GM19043 (cell line): ENCODE data around the gene MAD2L2.
A peak's percentile ranks its signal among the peaks of the same experiment; 100 is the strongest.

ENCODE experiments used
- ATAC-seq: cut with Tn5 transposase; IDR thresholded peaks from one replicate; pipeline ENCODE4 v1.9.1; 2021; ENCODE audit warnings: low read depth; ENCODE audit not compliant: unreplicated experiment

Gene MAD2L2

DNA sequence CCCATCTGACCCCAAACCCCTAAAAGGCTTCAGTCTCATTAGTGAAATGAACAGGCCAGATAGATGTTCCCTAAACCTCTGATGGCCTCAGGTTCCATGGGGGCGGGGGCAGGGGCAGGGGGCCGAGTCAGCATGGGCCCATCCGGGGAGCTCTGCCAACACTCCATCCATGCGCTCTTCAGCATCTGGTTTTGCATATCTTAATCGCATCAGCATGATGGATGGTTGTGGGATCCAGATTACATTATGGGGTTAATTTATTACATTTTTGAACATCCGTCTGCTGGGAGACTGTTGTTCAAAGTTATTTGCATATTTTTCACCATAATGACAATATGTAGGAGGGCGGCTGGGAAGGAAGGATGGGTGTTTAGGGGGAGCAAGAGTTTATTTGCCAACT, 3.1 kb upstream of the MAD2L2 start:
- no peak for ATAC-seq

- ATAC-seq: no peak
These were observed 1.9 kb upstream of the MAD2L2 start for GRCh38 chr1:11682799-11683198.

- no peak for ATAC-seq
These were observed 1.4 kb upstream of the MAD2L2 start for GRCh38 chr1:11682287-11682771.

- ATAC-seq: peak; percentile 16
These were observed 478 bp downstream of the MAD2L2 start for GRCh38 chr1:11680270-11681070.

DNA sequence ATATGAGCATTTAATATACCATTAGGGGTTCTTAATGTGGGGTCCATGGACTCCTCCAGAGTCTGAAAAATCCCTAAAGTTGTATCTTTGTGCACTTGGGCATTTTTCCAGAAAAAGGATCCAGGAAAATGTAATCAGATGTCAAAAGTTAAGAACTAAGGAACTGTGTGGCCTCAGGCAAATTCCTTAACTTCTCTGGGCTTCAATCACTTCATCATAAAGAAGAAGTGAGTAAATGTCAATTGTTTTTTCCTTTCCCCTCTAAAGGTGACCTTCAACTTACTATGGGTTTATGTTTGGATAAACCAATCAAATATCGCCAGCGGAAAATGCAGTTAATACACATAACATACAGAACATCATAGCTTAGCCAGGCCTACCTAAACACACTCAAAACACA, 2.5 kb downstream of the MAD2L2 start:
- no peak for ATAC-seq

GRCh38 chr1:11676386-11677103, 4.4 kb downstream of the MAD2L2 start:
- no peak for ATAC-seq

- no peak for ATAC-seq
These were observed 5.6 kb downstream of the MAD2L2 start for GRCh38 chr1:11675325-11675724.

- ATAC-seq: no peak
These were observed 6.5 kb downstream of the MAD2L2 start for GRCh38 chr1:11674488-11674887.

GRCh38 chr1:11673089-11673769, 7.7 kb downstream of the MAD2L2 start:
- ATAC-seq: no peak

DNA sequence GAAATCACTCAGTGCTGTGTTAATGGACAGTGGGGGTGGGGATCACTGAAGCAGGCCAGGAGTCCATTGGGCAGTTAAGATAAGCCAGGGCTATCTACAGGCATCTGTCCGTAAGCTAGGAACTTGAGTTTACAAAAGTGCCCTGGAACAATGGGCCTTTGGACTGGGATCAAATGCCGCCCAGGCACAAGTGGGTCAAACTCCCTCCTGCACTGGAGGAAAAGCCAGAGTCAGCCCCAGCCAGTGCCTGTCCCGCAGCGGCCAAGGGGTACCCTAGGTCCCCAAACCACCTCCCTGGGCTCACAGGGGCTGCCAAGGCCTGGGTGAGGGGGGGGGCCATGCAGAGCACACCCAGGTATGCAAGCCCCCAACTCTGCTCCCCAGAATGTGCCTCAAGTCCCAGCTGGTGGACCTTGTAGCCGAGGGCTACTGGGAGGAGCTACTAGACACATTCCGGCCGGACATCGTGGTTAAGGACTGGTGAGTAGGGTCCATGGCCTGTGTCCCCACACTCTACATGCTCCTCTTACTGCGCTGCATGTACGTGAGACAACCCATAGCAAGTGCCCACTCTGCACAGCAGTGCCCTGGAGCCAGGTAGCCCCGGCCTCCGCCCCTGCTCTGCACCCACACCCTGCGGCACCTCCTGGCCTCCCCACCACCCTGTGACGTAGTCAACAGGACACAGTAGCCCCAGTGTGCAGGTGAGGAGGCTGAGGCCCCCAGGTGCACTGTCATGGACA, 9.2 kb downstream of the MAD2L2 start:
- ATAC-seq: no peak

DNA sequence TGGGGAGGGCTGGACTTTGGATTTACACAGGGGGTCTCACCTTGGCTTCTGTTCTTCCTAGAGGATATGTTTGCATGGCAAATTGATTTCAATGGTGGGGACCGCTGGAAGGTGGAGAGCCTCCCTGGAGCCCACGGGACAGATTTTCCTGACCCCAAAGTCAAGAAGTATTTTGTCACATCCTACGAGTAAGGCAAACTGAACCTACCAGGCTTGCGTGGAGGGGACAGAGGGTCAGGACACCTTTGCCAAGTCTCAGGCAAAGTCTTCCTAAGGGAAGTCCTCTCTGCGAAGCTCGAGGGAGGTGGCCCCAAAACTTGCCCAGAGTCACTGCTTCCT, 9.8 kb downstream of the MAD2L2 start:
- no peak for ATAC-seq

- no peak for ATAC-seq
These were observed 10.2 kb downstream of the MAD2L2 start for GRCh38 chr1:11670747-11671146.

GRCh38 chr1:11668516-11668915, 12.4 kb downstream of the MAD2L2 start:
- ATAC-seq: no peak

GRCh38 chr1:11664336-11665065, 16.4 kb downstream of the MAD2L2 start:
- ATAC-seq: peak; percentile 38

DNA sequence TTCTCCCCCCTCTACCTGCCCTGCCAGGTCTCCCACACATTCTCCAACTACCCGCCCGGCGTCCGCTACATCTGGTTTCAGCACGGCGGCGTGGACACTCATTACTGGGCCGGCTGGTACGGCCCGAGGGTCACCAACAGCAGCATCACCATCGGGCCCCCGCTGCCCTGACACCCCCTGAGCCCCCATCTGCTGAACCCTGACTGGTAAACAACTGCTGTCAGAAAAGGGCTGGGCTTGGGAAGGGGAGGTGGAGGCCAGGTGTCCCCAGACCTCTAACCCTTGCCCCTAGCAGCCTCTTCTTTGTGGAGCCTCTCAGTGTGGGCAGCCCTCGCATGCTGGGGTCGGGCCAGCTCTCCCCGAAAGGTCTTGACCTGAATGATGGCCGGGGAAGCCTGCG, 19.8 kb downstream of the MAD2L2 start:
- no peak for ATAC-seq

- ATAC-seq: no peak
These were observed 21.2 kb downstream of the MAD2L2 start for GRCh38 chr1:11659748-11660147.

DNA sequence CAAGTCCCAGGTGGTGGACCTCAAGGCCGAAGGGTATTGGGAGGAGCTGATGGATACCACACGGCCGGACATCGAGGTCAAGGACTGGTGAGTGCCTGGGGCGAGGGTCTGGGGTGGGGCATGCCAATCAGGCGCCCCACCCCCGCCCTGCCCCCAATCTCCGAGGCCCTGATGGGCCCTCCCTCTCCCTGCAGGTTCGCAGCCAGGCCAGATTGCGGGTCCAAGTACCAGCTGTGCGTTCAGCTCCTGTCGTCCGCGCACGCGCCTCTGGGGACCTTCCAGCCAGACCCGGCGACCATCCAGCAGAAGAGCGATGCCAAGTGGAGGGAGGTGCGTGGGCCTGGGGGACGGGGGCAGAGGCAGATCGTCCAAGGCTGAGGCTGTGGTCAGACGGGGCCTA, 22.4 kb downstream of the MAD2L2 start:
- ATAC-seq: no peak

GRCh38 chr1:11657654-11658053, 23.3 kb downstream of the MAD2L2 start:
- ATAC-seq: no peak

- ATAC-seq: no peak
These were observed 25.8 kb downstream of the MAD2L2 start for GRCh38 chr1:11654939-11655808.
